ENCODE measurements around the gene ANAPC5.

DNA sequence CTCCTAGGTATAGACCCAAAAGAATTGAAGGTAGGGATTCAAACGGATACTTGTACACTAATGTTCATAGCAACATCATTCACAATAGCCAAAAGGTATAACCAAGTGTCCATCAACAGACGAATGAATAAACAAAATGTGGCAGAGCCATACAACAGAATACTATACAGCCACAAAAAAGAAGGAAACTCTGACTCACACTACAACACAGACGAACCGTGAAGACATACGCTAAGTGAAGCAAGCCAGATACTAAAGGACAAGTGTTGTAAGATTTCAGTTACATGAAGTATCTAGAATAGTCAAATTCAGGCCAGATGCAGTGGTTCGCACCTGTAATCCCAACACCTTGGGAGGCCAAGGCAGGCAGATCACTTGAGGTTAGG lies 74.8 kb downstream of the ANAPC5 start:
- TF ChIP-seq CTCF (IDR thresholded peaks at IDR 0.05) (no peak), ZBTB21 (CRISPR knock-in tag; IDR thresholded peaks at IDR 0.05; ENCODE audit: borderline replicate concordance) (no peak), AFF4 (CRISPR knock-in tag; IDR thresholded peaks at IDR 0.05; ENCODE audit: borderline replicate concordance) (no peak), TEAD1 (CRISPR knock-in tag; IDR thresholded peaks at IDR 0.05) (no peak), CREB1 (CRISPR knock-in tag; IDR thresholded peaks at IDR 0.05) (no peak), NR2C2 (CRISPR knock-in tag; IDR thresholded peaks at IDR 0.05) (no peak)
- TF ChIP-seq, protein P1, sequence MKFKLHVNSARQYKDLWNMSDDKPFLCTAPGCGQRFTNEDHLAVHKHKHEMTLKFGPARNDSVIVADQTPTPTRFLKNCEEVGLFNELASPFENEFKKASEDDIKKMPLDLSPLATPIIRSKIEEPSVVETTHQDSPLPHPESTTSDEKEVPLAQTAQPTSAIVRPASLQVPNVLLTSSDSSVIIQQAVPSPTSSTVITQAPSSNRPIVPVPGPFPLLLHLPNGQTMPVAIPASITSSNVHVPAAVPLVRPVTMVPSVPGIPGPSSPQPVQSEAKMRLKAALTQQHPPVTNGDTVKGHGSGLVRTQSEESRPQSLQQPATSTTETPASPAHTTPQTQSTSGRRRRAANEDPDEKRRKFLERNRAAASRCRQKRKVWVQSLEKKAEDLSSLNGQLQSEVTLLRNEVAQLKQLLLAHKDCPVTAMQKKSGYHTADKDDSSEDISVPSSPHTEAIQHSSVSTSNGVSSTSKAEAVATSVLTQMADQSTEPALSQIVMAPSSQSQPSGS (CRISPR knock-in tag; IDR thresholded peaks at IDR 0.05; ENCODE audit: borderline replicate concordance, low read depth): no peak
- TF ChIP-seq, protein P2, sequence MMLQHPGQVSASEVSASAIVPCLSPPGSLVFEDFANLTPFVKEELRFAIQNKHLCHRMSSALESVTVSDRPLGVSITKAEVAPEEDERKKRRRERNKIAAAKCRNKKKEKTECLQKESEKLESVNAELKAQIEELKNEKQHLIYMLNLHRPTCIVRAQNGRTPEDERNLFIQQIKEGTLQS (CRISPR knock-in tag; conservative IDR thresholded peaks at IDR 0.05): no peak
- TF ChIP-seq, protein P3, sequence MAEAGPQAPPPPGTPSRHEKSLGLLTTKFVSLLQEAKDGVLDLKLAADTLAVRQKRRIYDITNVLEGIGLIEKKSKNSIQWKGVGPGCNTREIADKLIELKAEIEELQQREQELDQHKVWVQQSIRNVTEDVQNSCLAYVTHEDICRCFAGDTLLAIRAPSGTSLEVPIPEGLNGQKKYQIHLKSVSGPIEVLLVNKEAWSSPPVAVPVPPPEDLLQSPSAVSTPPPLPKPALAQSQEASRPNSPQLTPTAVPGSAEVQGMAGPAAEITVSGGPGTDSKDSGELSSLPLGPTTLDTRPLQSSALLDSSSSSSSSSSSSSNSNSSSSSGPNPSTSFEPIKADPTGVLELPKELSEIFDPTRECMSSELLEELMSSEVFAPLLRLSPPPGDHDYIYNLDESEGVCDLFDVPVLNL (CRISPR knock-in tag; IDR thresholded peaks at IDR 0.05; ENCODE audit: borderline replicate concordance, low read depth): no peak
